Measurements from ENCODE around the gene CCNG1. TPM values are rescaled to one million over a fixed set of nuclear protein-coding genes. Genes with fewer than 3 reads are reported as not detected.

CCNG1 gene
- total RNA-seq, 6 experiments from 2014 or later, result 139 to 217 (median 180) TPM

DNA sequence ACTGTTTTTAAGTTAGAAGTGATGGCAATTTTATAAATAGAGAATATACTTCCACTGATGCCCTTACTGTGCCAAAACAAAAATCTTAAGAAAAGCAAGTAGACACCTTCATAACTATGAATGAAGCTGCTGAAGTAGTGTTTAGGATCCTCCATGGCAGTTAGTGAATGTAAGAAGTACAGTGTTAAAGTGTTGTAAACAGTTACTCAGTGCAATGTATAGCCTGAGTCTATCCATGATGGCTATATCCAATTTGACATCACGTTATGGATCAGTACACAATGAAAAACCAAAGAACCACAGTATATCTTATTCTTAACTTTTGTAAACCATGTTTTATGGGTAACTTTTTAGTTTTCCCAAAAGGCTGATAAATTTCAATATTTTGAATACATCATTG, 7.1 kb downstream of the CCNG1 start:
- Mint-ChIP-seq H3K36me3 (ENCODE audit: low read depth) (peaks cover 66% of the 10 kb centered on the region), H3K27ac (no peak overlapping the region)
- TF ChIP-seq, protein P1, sequence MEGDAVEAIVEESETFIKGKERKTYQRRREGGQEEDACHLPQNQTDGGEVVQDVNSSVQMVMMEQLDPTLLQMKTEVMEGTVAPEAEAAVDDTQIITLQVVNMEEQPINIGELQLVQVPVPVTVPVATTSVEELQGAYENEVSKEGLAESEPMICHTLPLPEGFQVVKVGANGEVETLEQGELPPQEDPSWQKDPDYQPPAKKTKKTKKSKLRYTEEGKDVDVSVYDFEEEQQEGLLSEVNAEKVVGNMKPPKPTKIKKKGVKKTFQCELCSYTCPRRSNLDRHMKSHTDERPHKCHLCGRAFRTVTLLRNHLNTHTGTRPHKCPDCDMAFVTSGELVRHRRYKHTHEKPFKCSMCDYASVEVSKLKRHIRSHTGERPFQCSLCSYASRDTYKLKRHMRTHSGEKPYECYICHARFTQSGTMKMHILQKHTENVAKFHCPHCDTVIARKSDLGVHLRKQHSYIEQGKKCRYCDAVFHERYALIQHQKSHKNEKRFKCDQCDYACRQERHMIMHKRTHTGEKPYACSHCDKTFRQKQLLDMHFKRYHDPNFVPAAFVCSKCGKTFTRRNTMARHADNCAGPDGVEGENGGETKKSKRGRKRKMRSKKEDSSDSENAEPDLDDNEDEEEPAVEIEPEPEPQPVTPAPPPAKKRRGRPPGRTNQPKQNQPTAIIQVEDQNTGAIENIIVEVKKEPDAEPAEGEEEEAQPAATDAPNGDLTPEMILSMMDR (IDR thresholded peaks at IDR 0.05), result no peak

GRCh38 chr5:163445345-163445744, 8.0 kb downstream of the CCNG1 start:
- Mint-ChIP-seq H3K36me3 (ENCODE audit: low read depth) (peaks cover 59% of the 10 kb centered on the region), H3K9me3 (no peaks in the 10 kb centered on the region), H3K27ac (no peak overlapping the region)

More for the DNA sequence above, 7.1 kb downstream of the CCNG1 start:
- no peak overlapping the region for H3K4me3 Mint-ChIP-seq
- no peaks in the 10 kb centered on the region for H3K27me3 Mint-ChIP-seq (ENCODE audit: insufficient read depth)
- DNase-seq, result no peak
- H3K4me1 Mint-ChIP-seq (ENCODE audit: low read depth), result peaks cover 18% of the 10 kb centered on the region
- H3K9me3 Mint-ChIP-seq, result no peaks in the 10 kb centered on the region

DNA sequence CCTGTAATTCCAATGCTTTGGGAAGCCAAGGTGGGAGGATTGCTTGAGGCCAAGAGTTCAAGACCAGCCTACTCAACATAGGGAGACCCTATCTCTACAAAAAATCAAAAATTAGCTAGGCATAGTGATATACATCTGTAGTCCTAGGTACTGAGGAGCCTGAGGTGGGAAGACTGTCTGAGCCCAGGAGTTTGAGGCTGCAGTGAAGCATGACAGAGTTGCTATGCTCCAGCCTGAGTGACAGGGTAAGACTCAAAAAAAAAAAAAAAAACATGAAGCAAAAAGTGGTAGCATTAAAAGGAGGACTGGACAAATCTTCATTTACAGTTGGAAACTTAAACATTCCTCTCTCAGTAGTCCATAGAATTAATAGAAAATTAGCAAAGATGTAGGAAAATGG, 9.8 kb downstream of the CCNG1 start:
- Mint-ChIP-seq H3K27ac (no peak overlapping the region), H3K36me3 (ENCODE audit: low read depth) (peaks cover 57% of the 10 kb centered on the region), H3K4me1 (ENCODE audit: low read depth) (no peaks in the 10 kb centered on the region; the same call in 1 of the 2 replicates), H3K27me3 (ENCODE audit: insufficient read depth) (no peaks in the 10 kb centered on the region), H3K4me3 (no peak overlapping the region), H3K9me3 (no peaks in the 10 kb centered on the region)
- no peak for DNase-seq
- TF ChIP-seq, protein P1 (IDR thresholded peaks at IDR 0.05), result no peak

More at GRCh38 chr5:163445345-163445744, 8.0 kb downstream of the CCNG1 start:
- DNase-seq, result no peak
- H3K4me3 Mint-ChIP-seq, result no peak overlapping the region
- H3K4me1 Mint-ChIP-seq (ENCODE audit: low read depth), result peaks cover 10% of the 10 kb centered on the region
- no peaks in the 10 kb centered on the region for H3K27me3 Mint-ChIP-seq (ENCODE audit: insufficient read depth)
- TF ChIP-seq, protein P1 (IDR thresholded peaks at IDR 0.05), result no peak

DNA sequence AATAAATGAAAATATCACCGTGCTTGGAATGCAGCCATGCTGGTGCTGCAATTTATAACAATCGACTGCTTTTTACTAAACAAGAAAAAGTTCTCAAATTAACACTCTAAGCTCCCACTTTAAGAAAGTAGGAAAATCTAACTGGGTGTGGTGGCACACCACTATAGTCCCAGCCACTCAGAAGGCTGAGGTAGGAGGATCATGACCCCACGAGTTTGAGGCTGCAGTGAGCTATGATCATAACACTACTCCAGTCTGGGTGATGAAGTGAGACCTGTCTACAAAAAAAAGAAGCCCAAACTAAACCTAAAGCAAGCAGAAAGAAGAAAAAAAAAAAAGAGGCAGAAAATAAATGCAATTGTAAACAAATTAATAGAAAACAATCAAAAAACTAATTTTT, 10.5 kb downstream of the CCNG1 start:
- TF ChIP-seq, protein P1 (IDR thresholded peaks at IDR 0.05), result no peak
- Mint-ChIP-seq H3K4me1 (ENCODE audit: low read depth) (peaks cover 4% of the 10 kb centered on the region; the same call in 1 of the 2 replicates), H3K4me3 (no peak overlapping the region), H3K9me3 (no peaks in the 10 kb centered on the region), H3K27me3 (ENCODE audit: insufficient read depth) (no peaks in the 10 kb centered on the region), H3K27ac (no peak overlapping the region; the same call in 1 of the 2 replicates), H3K36me3 (ENCODE audit: low read depth) (peaks cover 54% of the 10 kb centered on the region)
- DNase-seq, result no peak

GRCh38 chr5:163448491-163448890, 11.1 kb downstream of the CCNG1 start:
- H3K9me3 Mint-ChIP-seq, result no peaks in the 10 kb centered on the region
- no peak for DNase-seq
- peaks cover 54% of the 10 kb centered on the region for H3K36me3 Mint-ChIP-seq (ENCODE audit: low read depth)
- TF ChIP-seq, protein P1 (IDR thresholded peaks at IDR 0.05), result no peak
- H3K4me3 Mint-ChIP-seq, result no peak overlapping the region
- H3K27ac Mint-ChIP-seq, result no peak overlapping the region
- H3K4me1 Mint-ChIP-seq (ENCODE audit: low read depth), result peaks cover 5% of the 10 kb centered on the region; the same call in 1 of the 2 replicates
- no peaks in the 10 kb centered on the region for H3K27me3 Mint-ChIP-seq (ENCODE audit: insufficient read depth)

DNA sequence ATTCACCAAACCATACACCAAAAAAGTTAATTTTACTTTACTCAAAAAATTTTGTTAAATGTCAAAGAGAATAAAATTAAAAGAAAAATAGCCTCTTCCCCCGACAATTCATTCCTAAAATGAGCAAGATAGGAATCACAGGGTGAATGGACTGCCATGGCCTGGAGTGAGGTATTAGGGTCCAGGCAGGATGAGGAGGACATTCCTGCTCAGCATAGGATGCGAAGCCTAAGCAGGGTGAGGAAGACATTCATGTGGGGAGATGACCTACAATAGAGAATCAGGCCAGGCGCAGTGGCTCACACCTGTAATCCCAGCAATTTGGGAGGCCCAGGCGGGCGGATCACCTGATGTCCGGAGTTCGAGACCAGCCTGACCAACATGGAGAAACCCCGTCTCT, 14.1 kb downstream of the CCNG1 start:
- Mint-ChIP-seq H3K27me3 (ENCODE audit: insufficient read depth) (no peaks in the 10 kb centered on the region), H3K36me3 (ENCODE audit: low read depth) (peaks cover 63% of the 10 kb centered on the region), H3K9me3 (no peaks in the 10 kb centered on the region), H3K4me3 (no peak overlapping the region), H3K27ac (no peak overlapping the region), H3K4me1 (ENCODE audit: low read depth) (peaks cover 23% of the 10 kb centered on the region)
- TF ChIP-seq, protein P1 (IDR thresholded peaks at IDR 0.05), result no peak
- DNase-seq, result no peak
